ENCODE measurements around the gene COL23A1.

DNA sequence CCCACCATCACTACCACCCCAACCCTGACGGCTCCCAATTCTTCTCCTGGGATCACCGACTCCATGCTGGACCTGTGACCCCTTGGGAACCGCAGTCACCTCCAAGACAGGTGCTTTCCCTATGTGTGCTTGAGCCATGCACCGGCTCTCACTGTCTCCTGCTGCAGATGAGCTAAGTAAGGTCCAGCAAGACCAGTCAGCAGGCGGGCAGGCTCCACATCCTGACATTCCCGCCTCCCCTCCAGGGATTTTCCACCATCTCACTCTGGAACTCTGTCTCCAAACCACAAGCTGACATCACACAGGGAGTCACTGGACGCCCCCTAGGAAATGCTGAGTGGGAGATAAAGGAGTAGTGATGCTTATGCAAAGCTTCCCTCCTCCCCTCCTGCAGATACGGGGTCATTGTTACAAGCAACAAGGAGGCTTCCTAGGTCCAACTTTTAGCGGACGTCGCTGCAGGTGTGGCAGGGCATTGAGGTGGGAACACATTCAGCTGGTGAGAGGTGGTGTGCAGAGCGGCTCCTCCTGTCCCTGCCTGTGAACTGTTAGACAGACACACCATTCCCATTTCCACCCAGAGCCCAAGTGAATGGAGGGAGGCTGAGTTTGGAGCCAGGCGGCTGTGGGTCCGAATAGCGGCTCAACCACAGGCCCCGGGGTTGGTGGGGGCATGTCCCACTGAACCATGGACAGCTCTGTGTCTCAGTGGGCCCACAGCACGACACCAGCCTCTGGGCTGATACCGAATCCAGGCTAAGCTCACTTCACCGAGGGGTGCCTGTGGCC, 228.3 kb downstream of the COL23A1 start:
- TF ChIP-seq POLR2AphosphoS5 (IDR thresholded peaks at IDR 0.05) (no peak), POLR2A (IDR thresholded peaks at IDR 0.05) (no peak)
- TF ChIP-seq, protein P1, sequence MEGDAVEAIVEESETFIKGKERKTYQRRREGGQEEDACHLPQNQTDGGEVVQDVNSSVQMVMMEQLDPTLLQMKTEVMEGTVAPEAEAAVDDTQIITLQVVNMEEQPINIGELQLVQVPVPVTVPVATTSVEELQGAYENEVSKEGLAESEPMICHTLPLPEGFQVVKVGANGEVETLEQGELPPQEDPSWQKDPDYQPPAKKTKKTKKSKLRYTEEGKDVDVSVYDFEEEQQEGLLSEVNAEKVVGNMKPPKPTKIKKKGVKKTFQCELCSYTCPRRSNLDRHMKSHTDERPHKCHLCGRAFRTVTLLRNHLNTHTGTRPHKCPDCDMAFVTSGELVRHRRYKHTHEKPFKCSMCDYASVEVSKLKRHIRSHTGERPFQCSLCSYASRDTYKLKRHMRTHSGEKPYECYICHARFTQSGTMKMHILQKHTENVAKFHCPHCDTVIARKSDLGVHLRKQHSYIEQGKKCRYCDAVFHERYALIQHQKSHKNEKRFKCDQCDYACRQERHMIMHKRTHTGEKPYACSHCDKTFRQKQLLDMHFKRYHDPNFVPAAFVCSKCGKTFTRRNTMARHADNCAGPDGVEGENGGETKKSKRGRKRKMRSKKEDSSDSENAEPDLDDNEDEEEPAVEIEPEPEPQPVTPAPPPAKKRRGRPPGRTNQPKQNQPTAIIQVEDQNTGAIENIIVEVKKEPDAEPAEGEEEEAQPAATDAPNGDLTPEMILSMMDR (IDR thresholded peaks at IDR 0.05): no peak

Measured in gastroesophageal sphincter (tissue), 3 donors.